H54 (cell line): ENCODE measurements around the gene IGFLR1.
"Not testable (repeated sequence)": the region's sequence is repeated elsewhere in the genome, so short reads cannot be mapped to it uniquely, and the experiment has no call there.

ENCODE experiments used
- DNase-seq: peaks from one replicate; pipeline ENCODE4 v3.0.0; 2011; ENCODE audit warnings: low spot score, mixed read lengths; ENCODE audit not compliant: insufficient read length
- FAIRE-seq: peaks from 3 replicates; lab custom pipeline; 2011; peaks lifted over from hg19 to GRCh38; lab: Jason Lieb, UNC
- POLR2A ChIP-seq: IDR thresholded peaks from 2 replicates; pipeline ENCODE4 v1.6.1; 2011; ENCODE audit warnings: low read depth, mild to moderate bottlenecking, low read length

Gene IGFLR1

GRCh38 chr19:35693422-35693821 lies 48.8 kb downstream of the IGFLR1 start:
- TF ChIP-seq POLR2A, result no peak
- no peak for DNase-seq
- no peak for FAIRE-seq

GRCh38 chr19:35692010-35692409 lies 50.2 kb downstream of the IGFLR1 start:
- DNase-seq (no peak), FAIRE-seq (no peak)
- TF ChIP-seq POLR2A, result no peak

- not testable (repeated sequence) for FAIRE-seq, DNase-seq
Measured at GRCh38 chr19:35691106-35691505, 51.1 kb downstream of the IGFLR1 start.

- DNase-seq (no peak), FAIRE-seq (no peak)
- TF ChIP-seq POLR2A, result no peak
Measured at GRCh38 chr19:35689836-35690235, 52.4 kb downstream of the IGFLR1 start.
